HG03103 (cell line): ENCODE data around the gene MAGI1.

ENCODE experiments used
- ATAC-seq: cut with Tn5 transposase; IDR thresholded peaks from one replicate; pipeline ENCODE4 v1.9.1; 2021; ENCODE audit warnings: low read depth; ENCODE audit not compliant: unreplicated experiment

The MAGI1 gene

GRCh38 chr3:65354880-65355279 is 683.8 kb downstream of the MAGI1 start:
- no peak for ATAC-seq

GRCh38 chr3:65352951-65353350 is 685.8 kb downstream of the MAGI1 start:
- no peak for ATAC-seq

GRCh38 chr3:65351753-65352152 is 687.0 kb downstream of the MAGI1 start:
- ATAC-seq = no peak

GRCh38 chr3:65350801-65351476 is 687.8 kb downstream of the MAGI1 start:
- ATAC-seq = no peak

GRCh38 chr3:65348398-65348995 is 690.2 kb downstream of the MAGI1 start:
- no peak for ATAC-seq

GRCh38 chr3:65347166-65347565 is 691.6 kb downstream of the MAGI1 start:
- ATAC-seq = no peak

- ATAC-seq = no peak
Measured at GRCh38 chr3:65344846-65345245, 693.9 kb downstream of the MAGI1 start.

GRCh38 chr3:65344444-65344843 is 694.3 kb downstream of the MAGI1 start:
- no peak for ATAC-seq

- ATAC-seq = no peak
Measured at GRCh38 chr3:65343736-65344135, 695.0 kb downstream of the MAGI1 start.

GRCh38 chr3:65343026-65343425 is 695.7 kb downstream of the MAGI1 start:
- no peak for ATAC-seq

GRCh38 chr3:65342084-65342683 is 696.5 kb downstream of the MAGI1 start:
- no peak for ATAC-seq

GRCh38 chr3:65339192-65339740 is 699.5 kb downstream of the MAGI1 start:
- ATAC-seq = no peak

GRCh38 chr3:65338571-65338970 is 700.1 kb downstream of the MAGI1 start:
- ATAC-seq = no peak

- ATAC-seq = no peak
Measured at GRCh38 chr3:65335587-65335986, 703.1 kb downstream of the MAGI1 start.

- no peak for ATAC-seq
Measured at GRCh38 chr3:65334045-65334665, 704.6 kb downstream of the MAGI1 start.

GRCh38 chr3:65331730-65332129 is 707.0 kb downstream of the MAGI1 start:
- ATAC-seq = no peak

GRCh38 chr3:65330072-65330471 is 708.6 kb downstream of the MAGI1 start:
- no peak for ATAC-seq

GRCh38 chr3:65328148-65328547 is 710.6 kb downstream of the MAGI1 start:
- no peak for ATAC-seq

- ATAC-seq = no peak
Measured at GRCh38 chr3:65326574-65326973, 712.1 kb downstream of the MAGI1 start.

GRCh38 chr3:65322910-65323309 is 715.8 kb downstream of the MAGI1 start:
- ATAC-seq = no peak

GRCh38 chr3:65318231-65318630 is 720.5 kb downstream of the MAGI1 start:
- ATAC-seq = no peak
